ENCODE data around the gene TRIM24. TPM values are rescaled to one million over a fixed set of nuclear protein-coding genes. Genes with fewer than 3 reads are reported as not detected.

The TRIM24 gene
- total and polyA plus RNA-seq, 2 of the 13 experiments (the other 11 are each of a cell fraction or from before 2014, with no cell fraction given) = 100 to 106 TPM

GRCh38 chr7:138564365-138564764 lies 104.3 kb downstream of the TRIM24 start (continued):
- no peak for TF ChIP-seq ZNF646 (CRISPR knock-in tag; IDR thresholded peaks at IDR 0.05)
- TF ChIP-seq MYPOP (CRISPR knock-in tag; IDR thresholded peaks at IDR 0.05) = no peak
- no peak for TF ChIP-seq CERS6 (CRISPR knock-in tag; IDR thresholded peaks at IDR 0.05)
- TF ChIP-seq ETS1 (CRISPR knock-in tag; IDR thresholded peaks at IDR 0.05) = no peak
- TF ChIP-seq RBM22 (optimal IDR thresholded peaks at IDR 0.05; ENCODE audit: low read length) = peak; percentile 80
- TF ChIP-seq FOXO4 (CRISPR knock-in tag; conservative IDR thresholded peaks at IDR 0.05) = no peak
- TF ChIP-seq ZNF761 (CRISPR knock-in tag; conservative IDR thresholded peaks at IDR 0.05) = no peak
- TF ChIP-seq ZNF891 (CRISPR knock-in tag; IDR thresholded peaks at IDR 0.05) = no peak
- no peak for TF ChIP-seq HOXD1 (CRISPR knock-in tag; IDR thresholded peaks at IDR 0.05)
- no peak for TF ChIP-seq TERF1 (CRISPR knock-in tag; IDR thresholded peaks at IDR 0.05)
- no peak for TF ChIP-seq CSRNP2 (CRISPR knock-in tag; conservative IDR thresholded peaks at IDR 0.05; ENCODE audit: low read depth)
- no peak for TF ChIP-seq ZNF251 (CRISPR knock-in tag; IDR thresholded peaks at IDR 0.05)
- no peak for TF ChIP-seq NR2F6 (IDR thresholded peaks at IDR 0.05)
- TF ChIP-seq NR2F6 (CRISPR knock-in tag; IDR thresholded peaks at IDR 0.05) = peak; percentile 17; the same call in 1 of the 2 replicates
- no peak for TF ChIP-seq ARNT2 (CRISPR knock-in tag; IDR thresholded peaks at IDR 0.05; ENCODE audit: low read depth)
- TF ChIP-seq ZNF703 (CRISPR knock-in tag; IDR thresholded peaks at IDR 0.05; ENCODE audit: borderline replicate concordance) = no peak
